WTC11 (cell line): ENCODE measurements around the gene SLC7A6. TPM values are rescaled to one million over a fixed set of nuclear protein-coding genes. Genes with fewer than 3 reads are reported as not detected.

Source experiments
- ATAC-seq: fragments of 200-7000 bp; cut with Tn5 transposase; 2 replicates; pipeline ENCODE4 v1.10.0; 2021; ENCODE audit warnings: mild to moderate bottlenecking, moderate library complexity
- CTCF ChIA-PET: fragments of 300-600 bp; sonication (Branson Sonifier 250); formaldehyde crosslinking; loops from one replicate; lab custom pipeline; 2021; ENCODE audit warnings: antibody characterized with exemption; lab: Charles Lee
- POLR2A ChIA-PET: fragments of 350-600 bp; sonication (Branson Sonifier 250); formaldehyde crosslinking; loops from one replicate; lab custom pipeline; 2021; ENCODE audit warnings: antibody characterized with exemption; lab: Charles Lee
- DNase-seq: peaks from one replicate; pipeline ENCODE4 v3.0.0; 2021; ENCODE audit warnings: low spot score
- H3K27ac Mint-ChIP-seq: 2 replicates; pipeline ENCODE4 v1.8.0; 2021; ENCODE audit warnings: mixed read lengths
- H3K27me3 Mint-ChIP-seq: 2 replicates; pipeline ENCODE4 v1.8.0; 2021; ENCODE audit warnings: low read depth, mild to moderate bottlenecking, moderate library complexity, mixed read lengths
- H3K36me3 Mint-ChIP-seq: 2 replicates; pipeline ENCODE4 v1.8.0; 2021; ENCODE audit warnings: mixed read lengths
- H3K4me1 Mint-ChIP-seq: 2 replicates; pipeline ENCODE4 v1.8.0; 2022; ENCODE audit warnings: mixed read lengths
- H3K4me3 Mint-ChIP-seq: 2 replicates; pipeline ENCODE4 v1.8.0; 2021; ENCODE audit warnings: mild to moderate bottlenecking, moderate library complexity, mixed read lengths
- H3K9me3 Mint-ChIP-seq: 2 replicates; pipeline ENCODE4 v1.8.0; 2021; ENCODE audit warnings: mixed read lengths
- CBFB ChIP-seq: sonication (generic); formaldehyde crosslinking; IDR thresholded peaks from 2 replicates; pipeline ENCODE4 v1.8.1; 2022; ENCODE audit warnings: mild to moderate bottlenecking, low read depth, missing genetic modification reagents
- CDX4 ChIP-seq: fragments of 250-450 bp; sonication (Bioruptor Pico); IDR thresholded peaks from 2 replicates; pipeline ENCODE4 v1.9.0; 2021; ENCODE audit warnings: moderate library complexity, mild to moderate bottlenecking, inconsistent platforms, borderline replicate concordance
- GABPB1 ChIP-seq: sonication (generic); formaldehyde crosslinking; IDR thresholded peaks from 2 replicates; pipeline ENCODE4 v1.8.1; 2023; ENCODE audit warnings: mild to moderate bottlenecking, missing genetic modification reagents
- IRF1 ChIP-seq: sonication (generic); formaldehyde crosslinking; IDR thresholded peaks from 2 replicates; pipeline ENCODE4 v1.8.0; 2023; ENCODE audit warnings: missing genetic modification reagents
- NFE2L1 ChIP-seq: sonication (generic); formaldehyde crosslinking; IDR thresholded peaks from 2 replicates; pipeline ENCODE4 v1.8.1; 2023; ENCODE audit warnings: missing genetic modification reagents
- RELA ChIP-seq: sonication (generic); formaldehyde crosslinking; IDR thresholded peaks from 2 replicates; pipeline ENCODE4 v1.8.1; 2022; ENCODE audit warnings: missing genetic modification reagents, mild to moderate bottlenecking, borderline replicate concordance
- SMAD3 ChIP-seq: sonication (generic); formaldehyde crosslinking; IDR thresholded peaks from 2 replicates; pipeline ENCODE4 v1.8.0; 2022; ENCODE audit warnings: missing genetic modification reagents, mild to moderate bottlenecking, borderline replicate concordance
- SOX15 ChIP-seq: fragments of 250-450 bp; sonication (Bioruptor Pico); IDR thresholded peaks from 2 replicates; pipeline ENCODE4 v1.9.0; 2021; ENCODE audit warnings: mild to moderate bottlenecking
- STAT6 ChIP-seq: sonication (generic); formaldehyde crosslinking; conservative IDR thresholded peaks from 2 replicates; pipeline ENCODE4 v1.8.1; 2023; ENCODE audit warnings: mild to moderate bottlenecking, low read depth, missing genetic modification reagents, moderate library complexity
- ZBTB43 ChIP-seq: sonication (generic); formaldehyde crosslinking; IDR thresholded peaks from 2 replicates; pipeline ENCODE4 v1.8.1; 2023; ENCODE audit warnings: mild to moderate bottlenecking, missing genetic modification reagents
- ZNF232 ChIP-seq: sonication (generic); formaldehyde crosslinking; IDR thresholded peaks from 2 replicates; pipeline ENCODE4 v1.8.0; 2022; ENCODE audit warnings: mild to moderate bottlenecking, missing genetic modification reagents
- ZNF263 ChIP-seq: sonication (generic); formaldehyde crosslinking; IDR thresholded peaks from 2 replicates; pipeline ENCODE4 v1.8.1; 2022; ENCODE audit warnings: low read depth, mild to moderate bottlenecking, moderate library complexity, missing genetic modification reagents
- ZNF281 ChIP-seq: sonication (generic); formaldehyde crosslinking; IDR thresholded peaks from 2 replicates; pipeline ENCODE4 v1.8.0; 2023; ENCODE audit warnings: mild to moderate bottlenecking, missing genetic modification reagents
- ZNF317 ChIP-seq: sonication (generic); formaldehyde crosslinking; IDR thresholded peaks from 2 replicates; pipeline ENCODE4 v1.8.1; 2023; ENCODE audit warnings: low read depth, mild to moderate bottlenecking, moderate library complexity, missing genetic modification reagents, borderline replicate concordance
- total RNA-seq: library from RNA; stranded (reverse); gene quantifications from 3 replicates; pipeline ENCODE4 v1.2.3, GENCODE V29; 2021
- TF ChIP-seq, protein P1 (sequence below): sonication (generic); formaldehyde crosslinking; IDR thresholded peaks from 2 replicates; pipeline ENCODE4 v1.8.0; 2022; ENCODE audit warnings: missing genetic modification reagents
- TF ChIP-seq, protein P2 (sequence below): sonication (generic); formaldehyde crosslinking; IDR thresholded peaks from 2 replicates; pipeline ENCODE4 v1.8.1; 2022; ENCODE audit warnings: mild to moderate bottlenecking, missing genetic modification reagents, moderate library complexity, borderline replicate concordance
- TF ChIP-seq, protein P3 (sequence below): sonication (generic); formaldehyde crosslinking; IDR thresholded peaks from 2 replicates; pipeline ENCODE4 v1.8.1; 2023; ENCODE audit warnings: mild to moderate bottlenecking, missing genetic modification reagents, moderate library complexity

The SLC7A6 gene
- total RNA-seq, 1 experiment from 2014 or later: 27.4 TPM

GRCh38 chr16:68244903-68245853, 19.1 kb upstream of the SLC7A6 start, which contains the start of gene PLA2G15 (continued):
- TF ChIP-seq, protein P1, sequence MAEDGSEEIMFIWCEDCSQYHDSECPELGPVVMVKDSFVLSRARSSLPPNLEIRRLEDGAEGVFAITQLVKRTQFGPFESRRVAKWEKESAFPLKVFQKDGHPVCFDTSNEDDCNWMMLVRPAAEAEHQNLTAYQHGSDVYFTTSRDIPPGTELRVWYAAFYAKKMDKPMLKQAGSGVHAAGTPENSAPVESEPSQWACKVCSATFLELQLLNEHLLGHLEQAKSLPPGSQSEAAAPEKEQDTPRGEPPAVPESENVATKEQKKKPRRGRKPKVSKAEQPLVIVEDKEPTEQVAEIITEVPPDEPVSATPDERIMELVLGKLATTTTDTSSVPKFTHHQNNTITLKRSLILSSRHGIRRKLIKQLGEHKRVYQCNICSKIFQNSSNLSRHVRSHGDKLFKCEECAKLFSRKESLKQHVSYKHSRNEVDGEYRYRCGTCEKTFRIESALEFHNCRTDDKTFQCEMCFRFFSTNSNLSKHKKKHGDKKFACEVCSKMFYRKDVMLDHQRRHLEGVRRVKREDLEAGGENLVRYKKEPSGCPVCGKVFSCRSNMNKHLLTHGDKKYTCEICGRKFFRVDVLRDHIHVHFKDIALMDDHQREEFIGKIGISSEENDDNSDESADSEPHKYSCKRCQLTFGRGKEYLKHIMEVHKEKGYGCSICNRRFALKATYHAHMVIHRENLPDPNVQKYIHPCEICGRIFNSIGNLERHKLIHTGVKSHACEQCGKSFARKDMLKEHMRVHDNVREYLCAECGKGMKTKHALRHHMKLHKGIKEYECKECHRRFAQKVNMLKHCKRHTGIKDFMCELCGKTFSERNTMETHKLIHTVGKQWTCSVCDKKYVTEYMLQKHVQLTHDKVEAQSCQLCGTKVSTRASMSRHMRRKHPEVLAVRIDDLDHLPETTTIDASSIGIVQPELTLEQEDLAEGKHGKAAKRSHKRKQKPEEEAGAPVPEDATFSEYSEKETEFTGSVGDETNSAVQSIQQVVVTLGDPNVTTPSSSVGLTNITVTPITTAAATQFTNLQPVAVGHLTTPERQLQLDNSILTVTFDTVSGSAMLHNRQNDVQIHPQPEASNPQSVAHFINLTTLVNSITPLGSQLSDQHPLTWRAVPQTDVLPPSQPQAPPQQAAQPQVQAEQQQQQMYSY (CRISPR knock-in tag): 0 out of 2 replicates have a peak, but pooled peaks have one; percentile 28
- TF ChIP-seq SMAD3 (CRISPR knock-in tag) (no peak), ZBTB43 (CRISPR knock-in tag) (0 out of 2 replicates have a peak, but pooled peaks have one; percentile 56), GABPB1 (CRISPR knock-in tag) (peak; percentile 56), CBFB (no peak), CDX4 (CRISPR knock-in tag) (no peak), ZNF281 (CRISPR knock-in tag) (no peak), ZNF317 (CRISPR knock-in tag) (no peak)

DNA sequence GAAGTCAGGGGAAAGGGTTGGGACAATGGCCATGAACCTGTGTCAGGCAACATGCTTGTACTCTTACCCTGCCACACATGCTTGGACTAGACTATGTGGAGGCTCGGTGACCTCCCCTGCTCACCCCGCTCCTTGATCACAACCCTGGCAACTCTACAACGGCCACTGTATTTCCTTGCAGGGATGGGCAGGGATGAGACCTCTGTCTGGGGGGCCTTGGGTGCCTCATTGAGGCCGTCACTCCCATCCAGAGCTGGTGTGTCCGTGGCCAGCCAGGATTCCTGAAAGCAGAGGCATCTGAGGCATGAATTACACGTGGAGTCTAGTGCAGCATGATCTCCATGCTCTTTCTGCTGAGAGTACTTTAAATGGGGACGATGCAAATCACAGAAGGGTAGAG, 18.2 kb upstream of the SLC7A6 start:
- POLR2A ChIA-PET: no interaction called here
- CTCF ChIA-PET: interaction anchor here (1.3 to 2.8 kb wide), 2 partner anchors 18 to 152 kb away, joined by 4 to 28 read pairs; partner anchors contain the start of gene SLC7A6
- 0 out of 2 replicates have a peak, but pooled peaks cover 4% of the 10 kb centered on the region for H3K36me3 Mint-ChIP-seq
- TF ChIP-seq RELA (CRISPR knock-in tag) (no peak), NFE2L1 (CRISPR knock-in tag) (no peak), STAT6 (CRISPR knock-in tag) (no peak), ZNF232 (CRISPR knock-in tag) (no peak), IRF1 (CRISPR knock-in tag) (no peak), ZNF263 (no peak), ZBTB43 (CRISPR knock-in tag) (no peak), SOX15 (CRISPR knock-in tag) (no peak), SMAD3 (CRISPR knock-in tag) (no peak)
- TF ChIP-seq, protein P2, sequence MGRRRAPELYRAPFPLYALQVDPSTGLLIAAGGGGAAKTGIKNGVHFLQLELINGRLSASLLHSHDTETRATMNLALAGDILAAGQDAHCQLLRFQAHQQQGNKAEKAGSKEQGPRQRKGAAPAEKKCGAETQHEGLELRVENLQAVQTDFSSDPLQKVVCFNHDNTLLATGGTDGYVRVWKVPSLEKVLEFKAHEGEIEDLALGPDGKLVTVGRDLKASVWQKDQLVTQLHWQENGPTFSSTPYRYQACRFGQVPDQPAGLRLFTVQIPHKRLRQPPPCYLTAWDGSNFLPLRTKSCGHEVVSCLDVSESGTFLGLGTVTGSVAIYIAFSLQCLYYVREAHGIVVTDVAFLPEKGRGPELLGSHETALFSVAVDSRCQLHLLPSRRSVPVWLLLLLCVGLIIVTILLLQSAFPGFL (CRISPR knock-in tag): no peak
- TF ChIP-seq, protein P3, sequence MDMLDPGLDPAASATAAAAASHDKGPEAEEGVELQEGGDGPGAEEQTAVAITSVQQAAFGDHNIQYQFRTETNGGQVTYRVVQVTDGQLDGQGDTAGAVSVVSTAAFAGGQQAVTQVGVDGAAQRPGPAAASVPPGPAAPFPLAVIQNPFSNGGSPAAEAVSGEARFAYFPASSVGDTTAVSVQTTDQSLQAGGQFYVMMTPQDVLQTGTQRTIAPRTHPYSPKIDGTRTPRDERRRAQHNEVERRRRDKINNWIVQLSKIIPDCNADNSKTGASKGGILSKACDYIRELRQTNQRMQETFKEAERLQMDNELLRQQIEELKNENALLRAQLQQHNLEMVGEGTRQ (CRISPR knock-in tag): no peak

More for the DNA sequence above, 18.2 kb upstream of the SLC7A6 start:
- Mint-ChIP-seq H3K4me1 (peaks cover 5% of the 10 kb centered on the region), H3K4me3 (peak overlapping the region; percentile 87), H3K27me3 (peaks cover 37% of the 10 kb centered on the region), H3K27ac (no peak overlapping the region), H3K9me3 (no peaks in the 10 kb centered on the region)
- no peak for DNase-seq
- no peak for ATAC-seq
